Neural cell (in vitro differentiated cells): Measurements from ENCODE around the gene TRIM14.

Experiments
- CTCF ChIP-seq: fragments of 450-650 bp; IDR thresholded peaks from 2 replicates; pipeline ENCODE4 v1.5.1; 2014; ENCODE audit warnings: antibody characterized with exemption, mild to moderate bottlenecking, moderate library complexity; ENCODE audit not compliant: poor library complexity, severe bottlenecking
- SMC3 ChIP-seq: fragments of 450-650 bp; conservative IDR thresholded peaks from 2 replicates; pipeline ENCODE4 v1.6.1; 2014; ENCODE audit warnings: antibody characterized with exemption, mild to moderate bottlenecking, moderate library complexity; ENCODE audit not compliant: poor library complexity
- TF ChIP-seq, protein P1 (sequence below): IDR thresholded peaks from 2 replicates; pipeline ENCODE4 v1.6.1; 2012; ENCODE audit warnings: borderline replicate concordance

DNA sequence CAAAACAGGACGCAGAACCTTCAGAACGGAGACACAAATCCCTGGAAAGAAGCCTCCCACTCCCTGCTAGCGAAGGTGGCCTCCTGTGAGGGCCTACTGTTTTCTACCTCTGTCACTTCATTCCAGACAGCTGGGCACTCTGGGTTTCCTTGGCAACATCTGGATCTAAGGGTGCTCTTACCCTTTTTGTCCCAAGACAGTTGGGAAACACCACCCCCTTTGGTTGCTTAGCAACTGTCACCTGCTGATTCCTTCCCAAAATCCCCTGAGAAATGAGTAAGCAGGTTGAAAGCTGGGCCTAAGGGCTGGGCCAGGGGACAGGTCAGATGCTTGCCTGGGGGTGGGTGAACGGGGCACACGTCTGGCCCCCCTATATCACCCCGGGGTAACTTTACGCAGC, 33.1 kb downstream of the TRIM14 start:
- TF ChIP-seq, protein P1, sequence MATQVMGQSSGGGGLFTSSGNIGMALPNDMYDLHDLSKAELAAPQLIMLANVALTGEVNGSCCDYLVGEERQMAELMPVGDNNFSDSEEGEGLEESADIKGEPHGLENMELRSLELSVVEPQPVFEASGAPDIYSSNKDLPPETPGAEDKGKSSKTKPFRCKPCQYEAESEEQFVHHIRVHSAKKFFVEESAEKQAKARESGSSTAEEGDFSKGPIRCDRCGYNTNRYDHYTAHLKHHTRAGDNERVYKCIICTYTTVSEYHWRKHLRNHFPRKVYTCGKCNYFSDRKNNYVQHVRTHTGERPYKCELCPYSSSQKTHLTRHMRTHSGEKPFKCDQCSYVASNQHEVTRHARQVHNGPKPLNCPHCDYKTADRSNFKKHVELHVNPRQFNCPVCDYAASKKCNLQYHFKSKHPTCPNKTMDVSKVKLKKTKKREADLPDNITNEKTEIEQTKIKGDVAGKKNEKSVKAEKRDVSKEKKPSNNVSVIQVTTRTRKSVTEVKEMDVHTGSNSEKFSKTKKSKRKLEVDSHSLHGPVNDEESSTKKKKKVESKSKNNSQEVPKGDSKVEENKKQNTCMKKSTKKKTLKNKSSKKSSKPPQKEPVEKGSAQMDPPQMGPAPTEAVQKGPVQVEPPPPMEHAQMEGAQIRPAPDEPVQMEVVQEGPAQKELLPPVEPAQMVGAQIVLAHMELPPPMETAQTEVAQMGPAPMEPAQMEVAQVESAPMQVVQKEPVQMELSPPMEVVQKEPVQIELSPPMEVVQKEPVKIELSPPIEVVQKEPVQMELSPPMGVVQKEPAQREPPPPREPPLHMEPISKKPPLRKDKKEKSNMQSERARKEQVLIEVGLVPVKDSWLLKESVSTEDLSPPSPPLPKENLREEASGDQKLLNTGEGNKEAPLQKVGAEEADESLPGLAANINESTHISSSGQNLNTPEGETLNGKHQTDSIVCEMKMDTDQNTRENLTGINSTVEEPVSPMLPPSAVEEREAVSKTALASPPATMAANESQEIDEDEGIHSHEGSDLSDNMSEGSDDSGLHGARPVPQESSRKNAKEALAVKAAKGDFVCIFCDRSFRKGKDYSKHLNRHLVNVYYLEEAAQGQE, result no peak
- TF ChIP-seq CTCF (no peak), SMC3 (no peak)
